HG03095 (cell line): ENCODE measurements around the gene SERP1.
A peak's percentile ranks its signal among the peaks of the same experiment; 100 is the strongest.

ENCODE experiments used
- ATAC-seq: cut with Tn5 transposase; IDR thresholded peaks from one replicate; pipeline ENCODE4 v1.9.1; 2021; ENCODE audit warnings: moderate library complexity; ENCODE audit not compliant: unreplicated experiment

Gene SERP1

GRCh38 chr3:150546226-150547044, at the start of gene SERP1, which contains the start of gene EIF2A:
Gene SERP1, minus strand, starts transcription at chr3:150546496. Its CDS starts 361 bp downstream, at chr3:150546135.
Gene EIF2A, plus strand, starts transcription at chr3:150546787. Its CDS starts 16 bp downstream, at chr3:150546803.
- ATAC-seq: peak; percentile 89

GRCh38 chr3:150594150-150594549, 47.9 kb upstream of the SERP1 start:
- no peak for ATAC-seq

- no peak for ATAC-seq
Observed at GRCh38 chr3:150589759-150590158, 43.5 kb upstream of the SERP1 start.

GRCh38 chr3:150588027-150588830, 41.9 kb upstream of the SERP1 start:
- ATAC-seq: no peak

- peak; percentile 48 for ATAC-seq
Observed at GRCh38 chr3:150583028-150583427, 36.7 kb upstream of the SERP1 start.

- ATAC-seq: no peak
Observed at GRCh38 chr3:150582620-150583019, 36.3 kb upstream of the SERP1 start.

- ATAC-seq: no peak
Observed at GRCh38 chr3:150581174-150581573, 34.9 kb upstream of the SERP1 start.

- no peak for ATAC-seq
Observed at GRCh38 chr3:150577855-150578254, 31.6 kb upstream of the SERP1 start.

- ATAC-seq: no peak
Observed at GRCh38 chr3:150567328-150567727, 21.0 kb upstream of the SERP1 start.

- no peak for ATAC-seq
Observed at GRCh38 chr3:150564243-150564642, 17.9 kb upstream of the SERP1 start.

GRCh38 chr3:150557725-150558124, 11.4 kb upstream of the SERP1 start:
- no peak for ATAC-seq

- no peak for ATAC-seq
Observed at GRCh38 chr3:150556792-150557191, 10.5 kb upstream of the SERP1 start.

GRCh38 chr3:150555859-150556436, 9.7 kb upstream of the SERP1 start:
- ATAC-seq: no peak

- ATAC-seq: no peak
Observed at GRCh38 chr3:150547045-150547741, 897 bp upstream of the SERP1 start.

GRCh38 chr3:150545419-150546225, 674 bp downstream of the SERP1 start:
- peak; percentile 24 for ATAC-seq

- no peak for ATAC-seq
Observed at GRCh38 chr3:150544726-150545125, 1.6 kb downstream of the SERP1 start.

- ATAC-seq: no peak
Observed at GRCh38 chr3:150544041-150544440, 2.3 kb downstream of the SERP1 start.

GRCh38 chr3:150543531-150543930, 2.8 kb downstream of the SERP1 start:
- no peak for ATAC-seq

- ATAC-seq: no peak
Observed at GRCh38 chr3:150543128-150543527, 3.2 kb downstream of the SERP1 start.

- no peak for ATAC-seq
Observed at GRCh38 chr3:150540991-150541390, 5.3 kb downstream of the SERP1 start.
